DND-41 (cell line): ENCODE data around the gene LMX1A.

ENCODE experiments used
- ATAC-seq: fragments of 200-7000 bp; cut with Tn5 transposase; 3 replicates; pipeline ENCODE4 v1.9.1; 2021; ENCODE audit warnings: low read depth; ENCODE audit not compliant: insufficient read depth
- DNase-seq: peaks from one replicate; pipeline ENCODE4 v3.0.0-alpha.2; 2020
- H2AFZ ChIP-seq: 2 replicates; pipeline ENCODE4 v1.6.0; 2012; ENCODE audit warnings: low read depth, low read length
- H3K27ac ChIP-seq: 2 replicates; pipeline ENCODE4 v1.5.1; 2012; ENCODE audit warnings: low read length, inconsistent platforms
- H3K27me3 ChIP-seq: fragments of 200-600 bp; sonication (generic); 2 replicates; pipeline ENCODE4 v1.6.0; 2012; ENCODE audit warnings: low read length, mild to moderate bottlenecking, inconsistent platforms; ENCODE audit not compliant: insufficient read depth, poor library complexity
- H3K36me3 ChIP-seq: 2 replicates; pipeline ENCODE4 v1.5.1; 2012; ENCODE audit warnings: low read length, inconsistent platforms; ENCODE audit not compliant: insufficient read depth
- H3K4me1 ChIP-seq: 2 replicates; pipeline ENCODE4 v1.5.1; 2012; ENCODE audit warnings: mild to moderate bottlenecking, low read length; ENCODE audit not compliant: insufficient read depth
- H3K4me2 ChIP-seq: 2 replicates; pipeline ENCODE4 v1.6.0; 2012; ENCODE audit warnings: mild to moderate bottlenecking, moderate library complexity, low read length, inconsistent platforms; ENCODE audit not compliant: insufficient read depth
- H3K4me3 ChIP-seq, 2 experiments: fragments of 200-600 bp in 1 of 2; shearing (Covaris generic) in 1 of 2; 2 replicates each; pipeline ENCODE4 v1.5.1; 2012 to 2016; ENCODE audit warnings: inconsistent platforms in 2 of 2, low read length in 2 of 2, mild to moderate bottlenecking in 2 of 2, low read depth in 1 of 2, moderate library complexity in 1 of 2
- H3K79me2 ChIP-seq: 2 replicates; pipeline ENCODE4 v1.6.0; 2012; ENCODE audit warnings: low read length, inconsistent platforms; ENCODE audit not compliant: insufficient read depth
- H3K9ac ChIP-seq: 2 replicates; pipeline ENCODE4 v1.6.0; 2012; ENCODE audit warnings: low read depth, mild to moderate bottlenecking, inconsistent platforms, low read length, moderate library complexity
- H3K9me3 ChIP-seq: 2 replicates; pipeline ENCODE4 v1.5.1; 2012; ENCODE audit warnings: low read length, moderate library complexity, mild to moderate bottlenecking, inconsistent platforms; ENCODE audit not compliant: insufficient read depth, severe bottlenecking
- H4K20me1 ChIP-seq: 2 replicates; pipeline ENCODE4 v1.6.0; 2012; ENCODE audit warnings: low read length; ENCODE audit not compliant: insufficient read depth
- CTCF ChIP-seq: IDR thresholded peaks from 2 replicates; pipeline ENCODE4 v1.5.1; 2012; ENCODE audit warnings: borderline replicate concordance, low read length, moderate library complexity, mild to moderate bottlenecking; ENCODE audit not compliant: poor library complexity, severe bottlenecking; ENCODE audit errors: extremely low read depth
- EZH2 ChIP-seq: IDR thresholded peaks from 3 replicates; pipeline ENCODE4 v1.6.1; 2012; ENCODE audit warnings: borderline replicate concordance, low read depth, mild to moderate bottlenecking, moderate library complexity, low read length, inconsistent platforms; ENCODE audit not compliant: severe bottlenecking

LMX1A gene

DNA sequence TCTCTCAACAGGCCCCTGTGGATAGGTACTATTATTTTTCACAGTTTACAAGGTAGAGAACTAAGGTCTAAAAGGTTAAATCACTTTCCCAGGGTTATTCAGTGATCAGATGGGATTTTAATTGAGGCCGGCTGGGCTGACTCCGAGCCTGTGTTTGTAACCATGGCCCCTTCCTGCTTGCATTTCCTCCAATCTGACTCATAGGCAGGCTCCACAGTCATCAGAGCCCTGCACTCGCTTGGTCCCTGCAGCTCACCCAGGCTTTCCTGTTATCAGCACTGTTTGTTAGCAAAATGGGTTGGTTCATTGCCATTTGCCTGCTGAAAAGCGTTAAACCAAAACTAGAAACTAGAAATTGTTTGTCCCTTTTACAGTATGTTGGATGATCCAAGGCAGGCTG lies 41.4 kb upstream of the LMX1A start:
- Histone ChIP-seq H3K4me2 (no peak overlapping the region), H2AFZ (no peak overlapping the region), H3K27me3 (peaks cover 70% of the 10 kb centered on the region), H3K9me3 (no peaks in the 10 kb centered on the region), H3K36me3 (no peaks in the 10 kb centered on the region), H3K27ac (no peak overlapping the region), H3K9ac (no peak overlapping the region), H3K79me2 (no peaks in the 10 kb centered on the region), H4K20me1 (peaks cover 66% of the 10 kb centered on the region), H3K4me1 (peaks cover 12% of the 10 kb centered on the region), H3K4me3 (no peak overlapping the region)
- no peak for ATAC-seq
- TF ChIP-seq EZH2 (no peak), CTCF (no peak)
- no peak for DNase-seq

DNA sequence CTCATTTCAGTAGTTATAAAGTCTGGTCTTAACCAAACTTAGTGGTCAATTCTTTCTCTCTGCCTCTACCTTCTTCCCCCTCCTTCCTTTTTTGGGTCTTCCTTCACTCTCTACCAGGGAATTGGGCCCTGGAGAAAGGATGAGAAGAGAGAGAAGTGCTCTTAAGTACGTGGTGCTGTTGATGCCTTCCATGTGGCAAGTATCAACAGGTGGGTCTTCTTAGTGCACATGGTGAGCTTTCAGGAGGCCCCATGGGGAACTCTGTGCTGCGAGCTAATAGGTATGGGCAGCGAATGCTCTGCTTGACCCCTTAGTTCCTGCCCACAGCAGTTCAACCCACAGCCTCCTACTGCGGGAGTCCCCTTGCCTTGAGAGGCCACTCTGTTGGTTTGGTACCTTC lies 39.4 kb upstream of the LMX1A start:
- Histone ChIP-seq H3K36me3 (no peaks in the 10 kb centered on the region), H3K4me3 (no peak overlapping the region), H3K9ac (no peak overlapping the region), H4K20me1 (peaks cover 63% of the 10 kb centered on the region), H3K4me2 (no peak overlapping the region), H3K79me2 (no peaks in the 10 kb centered on the region), H2AFZ (no peak overlapping the region), H3K4me1 (peaks cover 12% of the 10 kb centered on the region), H3K27ac (no peak overlapping the region), H3K9me3 (no peaks in the 10 kb centered on the region), H3K27me3 (peaks cover 71% of the 10 kb centered on the region)
- ATAC-seq (no peak), DNase-seq (no peak)
- TF ChIP-seq EZH2 (no peak), CTCF (no peak)

GRCh38 chr1:165395478-165395877 lies 39.0 kb upstream of the LMX1A start:
- Histone ChIP-seq H3K9me3 (no peaks in the 10 kb centered on the region), H4K20me1 (peaks cover 66% of the 10 kb centered on the region), H3K4me3 (no peak overlapping the region), H2AFZ (no peak overlapping the region), H3K4me1 (peaks cover 12% of the 10 kb centered on the region), H3K27ac (no peak overlapping the region), H3K4me2 (no peak overlapping the region), H3K79me2 (no peaks in the 10 kb centered on the region), H3K27me3 (peaks cover 74% of the 10 kb centered on the region), H3K36me3 (no peaks in the 10 kb centered on the region), H3K9ac (no peak overlapping the region)
- ATAC-seq (no peak), DNase-seq (no peak)
- TF ChIP-seq CTCF (no peak), EZH2 (no peak)
